ENCODE results near the gene VAMP8.
A peak's percentile ranks its signal among the peaks of the same experiment; 100 is the strongest.

VAMP8 gene

DNA sequence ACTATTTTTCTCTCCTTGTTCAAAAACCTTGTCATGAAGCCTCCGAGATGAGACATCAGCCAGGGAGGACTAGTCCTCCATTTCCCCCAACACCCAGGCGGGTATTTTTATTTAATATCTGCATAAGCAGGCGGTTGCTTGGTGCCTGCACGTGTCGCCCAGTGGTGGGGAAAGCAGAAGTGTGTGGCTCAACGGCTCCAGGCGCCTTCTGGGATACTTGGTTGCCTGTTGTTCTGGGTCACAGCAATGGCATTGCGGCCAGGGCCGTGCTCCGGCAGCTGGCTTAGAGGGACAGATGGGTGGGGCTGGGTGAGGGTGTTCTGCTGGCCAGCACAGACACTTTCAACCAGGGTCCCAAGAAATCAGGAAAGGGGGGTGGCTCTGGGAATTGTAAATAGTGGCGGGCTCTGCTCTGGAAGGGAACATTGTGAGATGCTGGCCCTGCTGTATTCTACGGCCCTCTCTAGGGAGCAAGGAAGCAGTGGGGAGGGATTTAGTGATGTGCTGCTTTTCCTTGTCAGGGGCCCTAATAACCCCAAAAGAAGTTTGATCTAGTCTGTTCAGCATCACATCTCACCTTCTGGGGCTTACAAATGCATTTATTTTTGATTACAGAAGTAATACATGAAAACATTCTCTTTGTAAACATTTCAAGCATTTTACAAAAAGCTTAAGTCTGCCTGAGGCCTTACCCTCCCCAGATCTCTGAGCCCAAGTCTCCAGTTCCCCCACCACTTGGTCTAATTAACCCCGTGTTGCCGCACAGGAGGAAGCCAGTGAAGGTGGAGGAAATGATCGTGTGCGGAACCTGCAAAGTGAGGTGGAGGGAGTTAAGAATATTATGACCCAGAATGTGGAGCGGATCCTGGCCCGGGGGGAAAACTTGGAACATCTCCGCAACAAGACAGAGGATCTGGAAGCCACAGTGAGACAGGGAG is 1.1 kb downstream of the VAMP8 start:
- Histone ChIP-seq H3K27me3 (ENCODE audit: control insufficient read depth in 5 of 5, insufficient read depth in 4 of 5, low read length in 5 of 5) (no peaks in the 10 kb centered on the region), H3K9ac (ENCODE audit: low read length in 5 of 5) (peak overlapping the region; percentile 21 to 73 (median 42)), H3K36me3 (ENCODE audit: control insufficient read depth in 5 of 5, insufficient read depth in 5 of 5, low read length in 5 of 5) (peaks cover 0 to 4% (median 0%) of the 10 kb centered on the region in 5 donors), H3K9me3 (ENCODE audit: control insufficient read depth in 5 of 5, low read length in 5 of 5) (no peaks in the 10 kb centered on the region), H3K4me3 (ENCODE audit: low read depth in 1 of 5, low read length in 5 of 5) (peak overlapping the region; percentile 29 to 60 (median 55)), H3K27ac (ENCODE audit: low read depth, low read length) (peak overlapping the region; percentile 73), H3K4me1 (ENCODE audit: control insufficient read depth in 5 of 5, insufficient read depth in 5 of 5, low read length in 5 of 5) (peaks cover 6 to 51% (median 41%) of the 10 kb centered on the region in 5 donors)

DNA sequence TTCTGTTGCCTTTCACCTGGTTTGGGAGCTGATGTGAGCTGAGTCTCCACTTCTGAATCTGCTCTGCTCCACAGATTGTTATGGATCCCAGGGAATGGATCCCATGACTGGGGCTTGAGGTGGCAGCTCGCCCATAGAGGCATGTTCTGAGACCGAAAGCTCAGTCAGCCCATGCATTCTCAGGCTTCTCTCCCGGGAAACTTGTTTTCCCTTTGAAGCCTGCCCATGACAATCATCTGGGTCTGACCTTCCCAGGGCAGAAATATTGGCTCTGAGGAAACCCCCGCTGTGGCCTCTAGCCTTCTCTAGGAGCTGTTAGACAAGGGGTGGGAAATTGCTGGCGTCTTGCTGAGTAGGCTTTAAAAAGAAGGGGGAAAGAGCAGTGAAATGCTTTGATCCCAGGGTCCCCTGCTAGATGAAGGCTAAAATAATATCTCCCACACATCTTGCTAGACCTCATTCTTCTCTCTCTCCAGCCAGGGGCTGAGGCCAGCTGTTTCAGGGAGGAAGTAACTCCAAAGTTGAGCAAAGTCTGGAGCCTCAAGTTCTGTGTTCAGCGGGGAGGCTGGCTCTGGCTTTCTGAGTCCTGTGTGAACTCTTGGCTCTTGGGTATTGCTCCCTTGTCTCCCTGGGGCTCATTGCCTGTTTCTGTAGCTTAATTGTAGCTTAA is 2.0 kb downstream of the VAMP8 start:
- no peaks in the 10 kb centered on the region for H3K27me3 ChIP-seq (ENCODE audit: control insufficient read depth in 5 of 5, insufficient read depth in 4 of 5, low read length in 5 of 5)
- peak overlapping the region; percentile 73 for H3K27ac ChIP-seq (ENCODE audit: low read depth, low read length)
- H3K36me3 ChIP-seq (ENCODE audit: control insufficient read depth in 5 of 5, insufficient read depth in 5 of 5, low read length in 5 of 5): peaks cover 0 to 4% (median 0%) of the 10 kb centered on the region in 5 donors
- peak overlapping the region in 3 of 5 donors; percentile 21 to 60 (median 31) for H3K4me3 ChIP-seq (ENCODE audit: low read depth in 1 of 5, low read length in 5 of 5)
- H3K4me1 ChIP-seq (ENCODE audit: control insufficient read depth in 5 of 5, insufficient read depth in 5 of 5, low read length in 5 of 5): peaks cover 6 to 57% (median 48%) of the 10 kb centered on the region in 5 donors
- H3K9ac ChIP-seq (ENCODE audit: low read length in 5 of 5): peak overlapping the region; percentile 4 to 73 (median 42)
- no peaks in the 10 kb centered on the region for H3K9me3 ChIP-seq (ENCODE audit: control insufficient read depth in 5 of 5, low read length in 5 of 5)

DNA sequence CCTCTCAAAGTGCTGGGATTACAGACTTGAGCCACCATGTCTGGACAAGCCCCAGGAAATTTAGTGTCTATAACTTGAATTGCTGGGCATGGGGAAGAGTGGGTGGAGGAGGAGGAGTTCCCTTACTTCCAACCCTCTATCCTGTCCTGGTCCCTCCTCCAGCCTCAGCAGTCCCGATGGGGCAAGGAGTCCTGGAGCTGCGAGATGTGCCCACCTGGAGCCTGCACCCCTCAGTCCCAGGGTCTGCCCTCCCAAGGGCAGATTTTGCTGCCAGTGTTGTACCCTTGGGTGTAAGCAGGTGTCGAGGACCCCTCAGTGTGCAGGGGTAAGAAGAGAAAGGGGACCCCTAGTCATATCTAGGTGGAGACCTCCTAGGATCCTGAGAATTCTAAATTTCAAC is 2.8 kb downstream of the VAMP8 start:
- H3K9me3 ChIP-seq (ENCODE audit: control insufficient read depth in 5 of 5, low read length in 5 of 5): no peaks in the 10 kb centered on the region
- H3K27ac ChIP-seq (ENCODE audit: low read depth, low read length): peak overlapping the region; percentile 73
- H3K27me3 ChIP-seq (ENCODE audit: control insufficient read depth in 5 of 5, insufficient read depth in 4 of 5, low read length in 5 of 5): no peaks in the 10 kb centered on the region
- H3K9ac ChIP-seq (ENCODE audit: low read length in 5 of 5): peak overlapping the region in 1 of 5 donors; percentile 53
- H3K36me3 ChIP-seq (ENCODE audit: control insufficient read depth in 5 of 5, insufficient read depth in 5 of 5, low read length in 5 of 5): peaks cover 0 to 4% (median 0%) of the 10 kb centered on the region in 5 donors
- H3K4me1 ChIP-seq (ENCODE audit: control insufficient read depth in 5 of 5, insufficient read depth in 5 of 5, low read length in 5 of 5): peaks cover 9 to 65% (median 56%) of the 10 kb centered on the region in 5 donors
- H3K4me3 ChIP-seq (ENCODE audit: low read depth in 1 of 5, low read length in 5 of 5): no peak overlapping the region

DNA sequence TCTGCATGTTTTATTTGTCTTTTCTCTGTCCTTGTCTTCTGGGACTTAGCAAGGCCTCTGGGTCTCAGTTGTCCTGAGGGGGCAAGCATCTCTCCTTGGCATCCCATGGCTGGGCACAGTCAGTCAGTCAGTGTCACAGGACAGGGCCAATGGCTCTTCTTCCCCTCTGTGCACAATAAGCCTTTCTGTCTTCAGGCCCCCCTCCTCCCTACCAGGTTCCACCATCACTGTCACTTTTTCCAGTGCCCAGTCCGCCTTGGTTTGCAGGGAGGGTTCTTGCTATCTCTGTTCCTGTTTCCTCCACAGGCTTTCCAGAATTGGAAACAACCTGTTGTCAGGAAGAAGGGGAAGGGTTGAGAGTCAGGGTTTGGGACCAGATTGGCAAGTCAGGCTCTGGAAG is 5.1 kb downstream of the VAMP8 start:
- Histone ChIP-seq H3K36me3 (ENCODE audit: control insufficient read depth in 5 of 5, insufficient read depth in 5 of 5, low read length in 5 of 5) (peaks cover 0 to 4% (median 0%) of the 10 kb centered on the region in 5 donors), H3K27me3 (ENCODE audit: control insufficient read depth in 5 of 5, insufficient read depth in 4 of 5, low read length in 5 of 5) (no peaks in the 10 kb centered on the region), H3K27ac (ENCODE audit: low read depth, low read length) (no peak overlapping the region), H3K9me3 (ENCODE audit: control insufficient read depth in 5 of 5, low read length in 5 of 5) (no peaks in the 10 kb centered on the region), H3K4me1 (ENCODE audit: control insufficient read depth in 5 of 5, insufficient read depth in 5 of 5, low read length in 5 of 5) (peaks cover 12 to 75% (median 59%) of the 10 kb centered on the region in 5 donors), H3K9ac (ENCODE audit: low read length in 5 of 5) (no peak overlapping the region), H3K4me3 (ENCODE audit: low read depth in 1 of 5, low read length in 5 of 5) (no peak overlapping the region)

DNA sequence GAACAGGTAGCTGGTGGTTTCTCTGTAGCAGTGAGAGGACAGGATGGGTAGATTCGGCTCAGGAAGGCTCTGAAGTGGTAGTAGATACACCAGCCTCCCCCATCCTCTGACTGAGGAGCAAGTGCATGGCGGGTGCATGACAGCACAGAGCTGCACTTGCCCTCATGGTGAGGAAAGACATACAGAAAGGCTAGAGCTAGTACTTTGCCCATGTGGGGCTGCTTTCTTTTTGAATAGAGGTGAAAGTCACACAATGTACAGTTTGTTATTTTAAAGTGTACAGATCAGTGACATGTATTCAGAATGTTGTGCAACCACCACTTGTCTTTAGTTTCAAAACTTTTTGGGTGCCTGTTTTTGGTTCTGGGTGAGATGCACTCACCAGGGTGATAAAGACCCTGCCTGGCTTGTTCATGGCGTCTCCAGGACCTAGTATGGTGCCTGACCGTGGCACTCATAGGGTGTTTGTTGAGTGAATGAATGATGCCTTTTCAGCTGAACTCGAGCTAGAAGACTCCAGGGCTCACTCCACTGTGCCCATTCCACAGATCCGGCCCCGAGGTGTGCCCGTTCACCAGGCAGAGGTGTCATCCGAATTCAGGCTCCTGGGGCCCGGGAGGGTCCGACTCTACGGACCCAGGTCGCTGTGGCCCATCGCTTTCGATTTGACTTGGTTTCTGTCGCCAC is 6.4 kb downstream of the VAMP8 start:
- Histone ChIP-seq H3K9me3 (ENCODE audit: control insufficient read depth in 5 of 5, low read length in 5 of 5) (no peaks in the 10 kb centered on the region), H3K9ac (ENCODE audit: low read length in 5 of 5) (peak overlapping the region; percentile 35 to 83 (median 68)), H3K27ac (ENCODE audit: low read depth, low read length) (peak overlapping the region; percentile 92), H3K4me3 (ENCODE audit: low read depth in 1 of 5, low read length in 5 of 5) (peak overlapping the region; percentile 65 to 82 (median 74)), H3K27me3 (ENCODE audit: control insufficient read depth in 5 of 5, insufficient read depth in 4 of 5, low read length in 5 of 5) (no peaks in the 10 kb centered on the region), H3K36me3 (ENCODE audit: control insufficient read depth in 5 of 5, insufficient read depth in 5 of 5, low read length in 5 of 5) (peaks cover 0 to 4% (median 0%) of the 10 kb centered on the region in 5 donors), H3K4me1 (ENCODE audit: control insufficient read depth in 5 of 5, insufficient read depth in 5 of 5, low read length in 5 of 5) (peaks cover 16 to 75% (median 58%) of the 10 kb centered on the region in 5 donors)

DNA sequence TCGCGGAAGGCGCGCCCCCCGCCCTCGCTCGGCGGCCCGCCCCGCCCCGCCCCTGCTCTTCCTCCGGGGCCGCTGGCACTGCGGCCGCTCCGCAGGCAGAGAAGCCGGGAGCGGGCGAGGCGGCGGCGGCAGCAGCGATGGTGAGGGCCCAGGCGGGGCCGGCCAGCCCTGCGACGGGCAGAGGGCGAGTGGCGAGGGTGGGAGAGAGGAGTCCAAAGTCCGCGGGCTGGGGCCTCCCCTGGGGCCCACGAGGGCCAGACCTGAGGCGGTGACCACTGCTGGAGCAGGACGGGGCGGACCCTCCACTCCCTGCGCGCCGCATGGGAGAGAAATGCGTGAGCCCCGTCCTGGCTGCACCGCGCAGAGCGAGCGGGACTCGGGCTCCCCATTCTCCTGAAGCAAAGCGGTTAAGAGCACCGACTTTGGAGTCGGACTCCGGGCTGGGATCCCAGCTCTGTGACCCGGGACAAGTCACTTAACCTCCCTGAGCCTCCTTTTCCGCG is 7.0 kb downstream of the VAMP8 start, which contains the start of gene VAMP5:
VAMP5 (plus strand) TSS at position 78 of the 503 bp plus-strand sequence; CDS start at position 138, 60 bp downstream.
- peak within 1 kb of the TSS; percentile 92 for H3K27ac ChIP-seq (ENCODE audit: low read depth, low read length)
- no peaks in the 10 kb centered on the region for H3K9me3 ChIP-seq (ENCODE audit: control insufficient read depth in 5 of 5, low read length in 5 of 5)
- no peaks in the 10 kb centered on the region for H3K27me3 ChIP-seq (ENCODE audit: control insufficient read depth in 5 of 5, insufficient read depth in 4 of 5, low read length in 5 of 5)
- peaks cover 14 to 75% (median 58%) of the 10 kb centered on the region in 5 donors for H3K4me1 ChIP-seq (ENCODE audit: control insufficient read depth in 5 of 5, insufficient read depth in 5 of 5, low read length in 5 of 5)
- peaks cover 0 to 4% (median 0%) of the 10 kb centered on the region in 5 donors for H3K36me3 ChIP-seq (ENCODE audit: control insufficient read depth in 5 of 5, insufficient read depth in 5 of 5, low read length in 5 of 5)
- peak within 1 kb of the TSS; percentile 35 to 84 (median 79) for H3K9ac ChIP-seq (ENCODE audit: low read length in 5 of 5)
- peak within 1 kb of the TSS; percentile 68 to 82 (median 79) for H3K4me3 ChIP-seq (ENCODE audit: low read depth in 1 of 5, low read length in 5 of 5)

DNA sequence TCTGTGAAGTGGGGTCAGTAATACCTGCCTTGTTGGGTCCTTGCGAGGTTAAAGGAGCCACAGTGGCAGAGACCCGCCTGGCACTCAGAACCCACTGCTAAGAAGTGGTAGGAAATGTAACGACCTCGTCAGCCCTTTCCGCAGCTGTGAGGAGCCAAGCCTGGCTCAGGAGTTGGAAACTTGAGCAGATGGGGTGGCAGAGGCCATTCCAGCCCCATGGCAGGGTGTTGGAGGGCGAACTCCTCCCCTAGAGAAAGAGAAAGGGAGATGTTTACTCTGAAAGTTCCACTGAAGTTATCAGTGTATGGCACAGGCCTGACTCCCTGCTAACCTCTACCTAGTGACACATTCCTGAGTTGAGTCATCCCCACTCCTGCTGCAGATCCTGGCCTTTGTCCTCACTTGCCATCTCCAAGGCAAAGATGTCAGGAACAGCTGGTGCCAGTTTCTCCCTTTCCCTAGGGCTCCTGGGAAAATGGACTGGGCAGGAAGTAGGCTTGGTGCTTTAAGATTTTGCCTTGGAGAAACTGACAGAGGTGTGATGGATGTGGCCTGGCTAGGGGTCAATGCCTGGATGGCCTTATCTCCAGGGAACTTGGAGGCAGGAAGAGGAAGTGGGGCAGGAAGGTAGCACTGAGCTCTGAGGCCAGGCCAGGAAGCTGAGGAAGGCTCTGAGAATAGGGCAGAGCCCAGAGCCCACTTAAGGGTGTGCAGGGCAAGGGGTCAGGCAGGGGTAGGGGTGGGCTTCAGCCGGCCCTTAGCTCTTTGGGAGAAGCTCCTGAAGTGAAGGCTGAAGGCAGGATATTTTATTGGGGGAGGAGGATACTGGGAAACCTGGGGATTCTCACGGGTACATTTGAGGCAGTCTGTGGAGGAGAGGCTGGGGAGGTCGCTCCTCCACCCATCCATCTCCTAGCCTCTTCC is 7.7 kb downstream of the VAMP8 start:
- H3K27me3 ChIP-seq (ENCODE audit: control insufficient read depth in 5 of 5, insufficient read depth in 4 of 5, low read length in 5 of 5): no peaks in the 10 kb centered on the region
- peaks cover 0 to 4% (median 0%) of the 10 kb centered on the region in 5 donors for H3K36me3 ChIP-seq (ENCODE audit: control insufficient read depth in 5 of 5, insufficient read depth in 5 of 5, low read length in 5 of 5)
- H3K4me1 ChIP-seq (ENCODE audit: control insufficient read depth in 5 of 5, insufficient read depth in 5 of 5, low read length in 5 of 5): peaks cover 14 to 77% (median 56%) of the 10 kb centered on the region in 5 donors

DNA sequence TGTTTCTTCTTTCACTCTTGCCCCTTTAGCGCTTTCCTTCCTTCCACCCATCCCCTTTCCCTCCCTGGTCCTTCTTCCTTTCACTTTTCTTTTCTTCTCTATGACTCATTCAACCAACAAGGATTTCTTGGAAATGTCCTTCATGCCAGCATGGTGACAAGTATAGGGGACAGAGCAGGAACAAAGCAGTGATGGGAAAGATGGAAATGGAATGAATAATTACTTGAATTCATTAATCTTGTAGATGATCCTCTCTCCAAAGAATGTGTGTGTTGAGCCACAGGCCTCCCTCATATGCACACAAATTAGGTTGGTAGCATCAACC is 8.4 kb downstream of the VAMP8 start:
- Histone ChIP-seq H3K27ac (ENCODE audit: low read depth, low read length) (peak overlapping the region; percentile 92), H3K9me3 (ENCODE audit: control insufficient read depth in 5 of 5, low read length in 5 of 5) (no peaks in the 10 kb centered on the region), H3K9ac (ENCODE audit: low read length in 5 of 5) (peak overlapping the region in 4 of 5 donors; percentile 0 to 39 (median 31)), H3K36me3 (ENCODE audit: control insufficient read depth in 5 of 5, insufficient read depth in 5 of 5, low read length in 5 of 5) (peaks cover 0 to 4% (median 0%) of the 10 kb centered on the region in 5 donors), H3K4me3 (ENCODE audit: low read depth in 1 of 5, low read length in 5 of 5) (peak overlapping the region; percentile 17 to 82 (median 79)), H3K27me3 (ENCODE audit: control insufficient read depth in 5 of 5, insufficient read depth in 4 of 5, low read length in 5 of 5) (no peaks in the 10 kb centered on the region), H3K4me1 (ENCODE audit: control insufficient read depth in 5 of 5, insufficient read depth in 5 of 5, low read length in 5 of 5) (peaks cover 14 to 80% (median 59%) of the 10 kb centered on the region in 5 donors)

More for the DNA sequence above, 7.7 kb downstream of the VAMP8 start:
- peak overlapping the region; percentile 68 to 82 (median 79) for H3K4me3 ChIP-seq (ENCODE audit: low read depth in 1 of 5, low read length in 5 of 5)
- H3K27ac ChIP-seq (ENCODE audit: low read depth, low read length): peak overlapping the region; percentile 92
- no peaks in the 10 kb centered on the region for H3K9me3 ChIP-seq (ENCODE audit: control insufficient read depth in 5 of 5, low read length in 5 of 5)
- peak overlapping the region; percentile 29 to 84 (median 79) for H3K9ac ChIP-seq (ENCODE audit: low read length in 5 of 5)
